H1 (cell line): ENCODE results near the gene MRPL34.

Experiments
- ASH2L ChIP-seq: fragments of 200-600, 300-600 bp; sonication (generic); IDR thresholded peaks from one replicate; pipeline ENCODE4 v1.7.1; 2017; ENCODE audit warnings: low read length
- POLR2A ChIP-seq, 2 experiments: IDR thresholded peaks; 1 replicate in 1 of 2; 2 replicates in 1 of 2; pipeline ENCODE4 v1.6.1; 2011; ENCODE audit warnings: low read depth in 2 of 2, low read length in 2 of 2, mild to moderate bottlenecking in 2 of 2; ENCODE audit errors: control extremely low read depth in 1 of 2
- TAF1 ChIP-seq: IDR thresholded peaks from 2 replicates; pipeline ENCODE4 v1.6.1; 2011; ENCODE audit warnings: mild to moderate bottlenecking, low read depth, low read length
- USF2 ChIP-seq: IDR thresholded peaks from 2 replicates; pipeline ENCODE4 v1.6.1; 2011; ENCODE audit warnings: low read length, improper control_type of control experiment

GRCh38 chr19:17303940-17304267, 1.8 kb upstream of the MRPL34 start:
- TF ChIP-seq USF2 (no peak), ASH2L (no peak), TAF1 (no peak), POLR2A (IDR thresholded peaks at IDR 0.05; ENCODE audit: control extremely low read depth in 1 of 2, low read depth in 2 of 2, low read length in 2 of 2) (no peak)
